ENCODE measurements around the gene ENPP6.
"Not testable (repeated sequence)": the region's sequence is repeated elsewhere in the genome, so short reads cannot be mapped to it uniquely, and the experiment has no call there.

ENPP6 gene

GRCh38 chr4:184061582-184061981 lies 156.1 kb downstream of the ENPP6 start:
- DNase-seq (ENCODE audit: low read depth in 2 of 2) = no peak

- DNase-seq (ENCODE audit: low read depth in 2 of 2) = no peak
Observed at GRCh38 chr4:184059099-184059498, 158.6 kb downstream of the ENPP6 start.

- DNase-seq (ENCODE audit: low read depth in 2 of 2) = no peak
Observed at GRCh38 chr4:184058026-184058425, 159.6 kb downstream of the ENPP6 start.

- no peak for DNase-seq (ENCODE audit: low read depth in 2 of 2)
Observed at GRCh38 chr4:184056877-184057276, 160.8 kb downstream of the ENPP6 start.

- no peak for DNase-seq (ENCODE audit: low read depth in 2 of 2)
Observed at GRCh38 chr4:184053434-184053833, 164.2 kb downstream of the ENPP6 start.

GRCh38 chr4:184052616-184053015 lies 165.1 kb downstream of the ENPP6 start:
- no peak for DNase-seq (ENCODE audit: low read depth in 2 of 2)

GRCh38 chr4:184051262-184051661 lies 166.4 kb downstream of the ENPP6 start:
- DNase-seq (ENCODE audit: low read depth in 2 of 2) = not testable (repeated sequence)

GRCh38 chr4:184046148-184046547 lies 171.5 kb downstream of the ENPP6 start:
- DNase-seq (ENCODE audit: low read depth in 2 of 2) = no peak

GRCh38 chr4:184041156-184041555 lies 176.5 kb downstream of the ENPP6 start:
- DNase-seq (ENCODE audit: low read depth in 2 of 2) = no peak

- no peak for DNase-seq (ENCODE audit: low read depth in 2 of 2)
Observed at GRCh38 chr4:184039963-184040383, 177.7 kb downstream of the ENPP6 start.

Data from stimulated activated CD4-positive, alpha-beta T cell treated with anti-CD3 and anti-CD28 coated beads, Interleukin-1b, Interleukin-23, amount 100 ng/mL, for 1 hour (primary cell).